Right atrium auricular region (tissue), 2 donors: ENCODE measurements around the gene MRTFA. TPM values are rescaled to one million over a fixed set of nuclear protein-coding genes. Genes with fewer than 3 reads are reported as not detected.
"Not testable (repeated sequence)": the region's sequence is repeated elsewhere in the genome, so short reads cannot be mapped to it uniquely, and the experiment has no call there.

Source experiments
- DNase-seq: peaks from one replicate; pipeline ENCODE4 v3.0.0-alpha.2; 2019; ENCODE audit warnings: low spot score
- H3K27ac ChIP-seq, 2 donors: fragments of 200-600 bp; sonication (generic); 1 replicate in 1 of 2; 2 replicates in 1 of 2; pipeline ENCODE4 v1.5.1; 2016 to 2019
- H3K27me3 ChIP-seq, 2 donors: fragments of 200-600 bp; sonication (generic); one replicate each; pipeline versions ENCODE4 v1.5.1 to v1.6.0; 2017 to 2019
- H3K36me3 ChIP-seq: fragments of 200-600 bp; sonication (generic); one replicate; pipeline ENCODE4 v1.5.1; 2016
- H3K4me1 ChIP-seq, 2 donors: fragments of 200-600 bp; sonication (generic); one replicate each; pipeline versions ENCODE4 v1.5.1 to v1.6.0; 2017 to 2019
- H3K4me3 ChIP-seq, 2 donors: fragments of 200-600 bp; sonication (generic); 1 replicate in 1 of 2; 2 replicates in 1 of 2; pipeline ENCODE4 v1.5.1; 2017 to 2019; ENCODE audit warnings: mild to moderate bottlenecking in 1 of 2, moderate library complexity in 1 of 2
- H3K9me3 ChIP-seq, 2 donors: fragments of 200-600 bp; sonication (generic); one replicate each; pipeline ENCODE4 v1.5.1; 2019
- CTCF ChIP-seq, 2 donors: fragments of 200-600 bp; sonication (generic); IDR thresholded peaks; one replicate each; pipeline ENCODE4 v1.5.1; 2019; ENCODE audit warnings: antibody characterized with exemption in 2 of 2
- total RNA-seq, 2 donors: library from RNA; depleted of rRNA; stranded (reverse); fragments of >200 nt; gene quantifications; one replicate each; pipeline ENCODE4 v1.1.0, GENCODE V29; 2016

The MRTFA gene
- total RNA-seq, 2 donors from 2014 or later, result 45.8 to 55.2 TPM

GRCh38 chr22:40606306-40606705 lies 30.2 kb downstream of the MRTFA start:
- H3K36me3 ChIP-seq, result no peaks in the 10 kb centered on the region
- no peaks in the 10 kb centered on the region for H3K9me3 ChIP-seq
- no peaks in the 10 kb centered on the region for H3K27me3 ChIP-seq
- no peak overlapping the region for H3K4me3 ChIP-seq
- peaks cover 0 to 69% of the 10 kb centered on the region in 2 donors for H3K4me1 ChIP-seq
- peak overlapping the region in 1 of 2 donors; percentile 11 for H3K27ac ChIP-seq
- no peak for DNase-seq
- TF ChIP-seq CTCF (IDR thresholded peaks at IDR 0.05), result no peak

DNA sequence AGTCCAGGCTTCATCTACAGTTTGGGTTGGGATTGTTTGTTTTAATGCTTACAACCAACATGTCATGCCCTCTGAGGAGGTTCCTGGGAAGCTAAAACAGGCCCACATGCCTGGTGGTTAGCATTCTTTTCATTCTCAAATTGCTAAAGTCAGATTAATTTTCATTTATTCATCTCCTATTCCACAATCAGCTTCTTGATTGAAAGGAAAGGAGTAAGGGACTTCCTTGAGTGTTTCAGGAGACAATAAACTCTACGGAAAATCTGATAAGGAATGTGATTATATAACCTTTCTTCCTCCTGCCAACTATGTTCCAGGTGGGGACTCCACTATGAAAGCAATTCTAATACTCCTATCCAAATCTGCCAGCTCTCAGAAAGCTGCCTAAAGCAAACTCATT lies 30.8 kb downstream of the MRTFA start:
- Histone ChIP-seq H3K27ac (no peak overlapping the region), H3K4me1 (peaks cover 0 to 69% of the 10 kb centered on the region in 2 donors)

GRCh38 chr22:40603088-40603605 lies 33.4 kb downstream of the MRTFA start:
- Histone ChIP-seq H3K27me3 (no peaks in the 10 kb centered on the region), H3K4me1 (peaks cover 0 to 67% of the 10 kb centered on the region in 2 donors), H3K27ac (no peak overlapping the region), H3K9me3 (no peaks in the 10 kb centered on the region), H3K4me3 (no peak overlapping the region), H3K36me3 (no peaks in the 10 kb centered on the region)
- no peak for DNase-seq
- TF ChIP-seq CTCF (IDR thresholded peaks at IDR 0.05), result no peak

More for the DNA sequence above, 30.8 kb downstream of the MRTFA start:
- no peak for TF ChIP-seq CTCF (IDR thresholded peaks at IDR 0.05)
- Histone ChIP-seq H3K36me3 (no peaks in the 10 kb centered on the region), H3K9me3 (no peaks in the 10 kb centered on the region), H3K4me3 (no peak overlapping the region), H3K27me3 (no peaks in the 10 kb centered on the region)
- DNase-seq, result no peak

- H3K27me3 ChIP-seq, result no peaks in the 10 kb centered on the region
- H3K27ac ChIP-seq, result peak overlapping the region in 1 of 2 donors; percentile 23
- no peaks in the 10 kb centered on the region for H3K36me3 ChIP-seq
- H3K4me1 ChIP-seq, result peaks cover 0 to 71% of the 10 kb centered on the region in 2 donors
- H3K9me3 ChIP-seq, result no peaks in the 10 kb centered on the region
- TF ChIP-seq CTCF (IDR thresholded peaks at IDR 0.05), result no peak
- no peak overlapping the region for H3K4me3 ChIP-seq
- no peak for DNase-seq
Observed at GRCh38 chr22:40602231-40602630, 34.3 kb downstream of the MRTFA start.

DNA sequence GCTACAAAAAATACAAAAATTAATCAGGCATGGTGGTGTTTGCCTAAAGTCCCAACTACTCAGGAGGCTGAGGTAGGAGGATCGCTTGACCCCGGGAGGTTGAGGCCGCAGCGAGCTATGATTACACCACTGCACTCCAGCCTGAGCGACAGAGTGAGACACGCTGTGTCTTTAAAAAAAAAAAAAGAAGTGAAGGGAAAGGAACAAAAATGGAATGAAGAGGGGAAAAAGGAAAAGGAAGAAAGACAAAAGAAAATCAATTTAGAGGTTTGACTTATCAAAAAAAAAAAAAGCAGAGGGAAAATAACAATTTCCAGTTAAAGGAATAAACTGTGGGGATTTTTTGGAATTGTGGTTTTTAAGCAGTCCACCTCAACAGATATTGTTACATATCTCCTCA lies 36.8 kb downstream of the MRTFA start:
- no peak for TF ChIP-seq CTCF (IDR thresholded peaks at IDR 0.05)
- Histone ChIP-seq H3K9me3 (no peaks in the 10 kb centered on the region), H3K4me1 (peaks cover 0 to 68% of the 10 kb centered on the region in 2 donors), H3K4me3 (no peak overlapping the region), H3K27me3 (no peaks in the 10 kb centered on the region), H3K36me3 (no peaks in the 10 kb centered on the region), H3K27ac (no peak overlapping the region)
- no peak for DNase-seq

DNA sequence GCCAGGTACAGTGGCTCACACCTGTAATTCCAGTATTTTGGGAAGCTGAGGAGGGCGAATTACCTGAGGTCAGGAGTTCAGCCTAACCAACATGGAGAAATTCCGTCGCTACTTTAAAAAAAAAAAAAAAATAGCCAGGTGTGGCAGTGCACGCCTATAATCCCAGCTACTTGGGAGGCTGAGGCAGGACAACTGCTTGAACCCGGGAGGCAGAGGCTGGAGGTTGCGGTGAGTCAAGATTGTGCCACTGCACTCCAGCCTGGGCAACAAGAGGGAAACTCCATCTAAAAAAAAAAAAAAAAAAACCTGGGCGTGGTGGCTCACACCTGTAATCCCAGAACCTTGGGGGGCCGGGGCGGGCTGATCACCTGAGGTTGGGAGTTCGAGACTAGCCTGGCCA lies 37.8 kb downstream of the MRTFA start:
- DNase-seq, H3K9me3 ChIP-seq, H3K27ac ChIP-seq, H3K27me3 ChIP-seq, H3K4me3 ChIP-seq, H3K36me3 ChIP-seq: not testable (repeated sequence)
- H3K4me1 ChIP-seq, result peaks cover 0 to 78% of the 10 kb centered on the region in 2 donors
